Liver (tissue), 3 donors: ENCODE results near the gene CUL5.

Experiments
- EGR1 ChIP-seq, 2 donors: IDR thresholded peaks; 2 replicates each; pipeline ENCODE4 v1.6.1; 2016 to 2018; ENCODE audit warnings: antibody characterized with exemption in 2 of 2, low read depth in 2 of 2
- GABPA ChIP-seq, 2 donors: IDR thresholded peaks in 1 of 2; conservative IDR thresholded peaks in 1 of 2; 2 replicates each; pipeline ENCODE4 v1.6.1; 2016; ENCODE audit warnings: antibody characterized with exemption in 2 of 2, mild to moderate bottlenecking in 1 of 2, moderate library complexity in 1 of 2
- HNF4G ChIP-seq: IDR thresholded peaks from 2 replicates; pipeline ENCODE4 v1.6.1; 2016; ENCODE audit warnings: antibody characterized with exemption
- JUND ChIP-seq, 2 donors: IDR thresholded peaks; 2 replicates each; pipeline ENCODE4 v1.6.1; 2016; ENCODE audit warnings: antibody characterized with exemption in 2 of 2
- RAD21 ChIP-seq, 2 donors: IDR thresholded peaks; 2 replicates each; pipeline ENCODE4 v1.6.1; 2016; ENCODE audit warnings: antibody characterized with exemption in 2 of 2, mild to moderate bottlenecking in 2 of 2
- RXRA ChIP-seq, 2 donors: IDR thresholded peaks; 2 replicates each; pipeline ENCODE4 v1.6.1; 2017 to 2018; ENCODE audit warnings: antibody characterized with exemption in 2 of 2, mild to moderate bottlenecking in 1 of 2
- SP1 ChIP-seq: IDR thresholded peaks from 2 replicates; pipeline ENCODE4 v1.6.1; 2018; ENCODE audit warnings: antibody characterized with exemption, mild to moderate bottlenecking
- TAF1 ChIP-seq: conservative IDR thresholded peaks from 2 replicates; pipeline ENCODE4 v1.6.1; 2016; ENCODE audit warnings: antibody characterized with exemption, mild to moderate bottlenecking
- YY1 ChIP-seq: IDR thresholded peaks from 2 replicates; pipeline ENCODE4 v1.6.1; 2016; ENCODE audit warnings: antibody characterized with exemption, mild to moderate bottlenecking
- TF ChIP-seq, protein P1 (sequence below): fragments of 150-350 bp; IDR thresholded peaks from 2 replicates; pipeline ENCODE4 v1.5.1; 2017; ENCODE audit warnings: improper control_type of control experiment, low read depth, low read length; ENCODE audit not compliant: missing input control
- TF ChIP-seq, protein P2 (sequence below): IDR thresholded peaks from 2 replicates; pipeline ENCODE4 v1.6.1; 2016; ENCODE audit warnings: antibody characterized with exemption, mild to moderate bottlenecking
- TF ChIP-seq, protein P3 (sequence below): IDR thresholded peaks from 2 replicates; pipeline ENCODE4 v1.6.1; 2016; ENCODE audit warnings: antibody characterized with exemption
- TF ChIP-seq, protein P4 (sequence below): IDR thresholded peaks from 2 replicates; pipeline ENCODE4 v1.6.1; 2016; ENCODE audit warnings: antibody characterized with exemption
- TF ChIP-seq, protein P5 (sequence below): IDR thresholded peaks from 2 replicates; pipeline ENCODE4 v1.6.1; 2016; ENCODE audit warnings: antibody characterized with exemption
- donor health status: healthy.
- donor health status: healthy.

DNA sequence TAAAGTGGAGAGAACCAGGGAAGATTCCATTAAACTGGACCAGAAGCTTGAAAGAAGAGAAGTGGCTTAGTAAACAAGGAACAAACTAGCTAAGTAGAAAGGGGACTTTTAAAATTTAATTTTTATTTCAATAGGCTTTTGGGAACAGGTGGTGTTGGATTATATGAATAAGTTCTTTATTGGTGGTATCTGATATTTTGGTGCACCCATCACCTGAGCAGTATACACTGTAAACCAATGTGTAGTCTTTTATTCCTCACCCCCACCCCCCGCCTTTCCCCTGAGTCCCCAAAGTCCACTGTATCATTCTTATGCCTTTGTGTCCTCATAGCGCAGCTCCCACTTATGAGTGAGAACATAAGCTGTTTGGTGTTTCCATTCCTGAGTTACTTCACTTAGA lies 120.1 kb downstream of the CUL5 start:
- TF ChIP-seq, protein P1, sequence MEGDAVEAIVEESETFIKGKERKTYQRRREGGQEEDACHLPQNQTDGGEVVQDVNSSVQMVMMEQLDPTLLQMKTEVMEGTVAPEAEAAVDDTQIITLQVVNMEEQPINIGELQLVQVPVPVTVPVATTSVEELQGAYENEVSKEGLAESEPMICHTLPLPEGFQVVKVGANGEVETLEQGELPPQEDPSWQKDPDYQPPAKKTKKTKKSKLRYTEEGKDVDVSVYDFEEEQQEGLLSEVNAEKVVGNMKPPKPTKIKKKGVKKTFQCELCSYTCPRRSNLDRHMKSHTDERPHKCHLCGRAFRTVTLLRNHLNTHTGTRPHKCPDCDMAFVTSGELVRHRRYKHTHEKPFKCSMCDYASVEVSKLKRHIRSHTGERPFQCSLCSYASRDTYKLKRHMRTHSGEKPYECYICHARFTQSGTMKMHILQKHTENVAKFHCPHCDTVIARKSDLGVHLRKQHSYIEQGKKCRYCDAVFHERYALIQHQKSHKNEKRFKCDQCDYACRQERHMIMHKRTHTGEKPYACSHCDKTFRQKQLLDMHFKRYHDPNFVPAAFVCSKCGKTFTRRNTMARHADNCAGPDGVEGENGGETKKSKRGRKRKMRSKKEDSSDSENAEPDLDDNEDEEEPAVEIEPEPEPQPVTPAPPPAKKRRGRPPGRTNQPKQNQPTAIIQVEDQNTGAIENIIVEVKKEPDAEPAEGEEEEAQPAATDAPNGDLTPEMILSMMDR, result no peak
- TF ChIP-seq, protein P2, sequence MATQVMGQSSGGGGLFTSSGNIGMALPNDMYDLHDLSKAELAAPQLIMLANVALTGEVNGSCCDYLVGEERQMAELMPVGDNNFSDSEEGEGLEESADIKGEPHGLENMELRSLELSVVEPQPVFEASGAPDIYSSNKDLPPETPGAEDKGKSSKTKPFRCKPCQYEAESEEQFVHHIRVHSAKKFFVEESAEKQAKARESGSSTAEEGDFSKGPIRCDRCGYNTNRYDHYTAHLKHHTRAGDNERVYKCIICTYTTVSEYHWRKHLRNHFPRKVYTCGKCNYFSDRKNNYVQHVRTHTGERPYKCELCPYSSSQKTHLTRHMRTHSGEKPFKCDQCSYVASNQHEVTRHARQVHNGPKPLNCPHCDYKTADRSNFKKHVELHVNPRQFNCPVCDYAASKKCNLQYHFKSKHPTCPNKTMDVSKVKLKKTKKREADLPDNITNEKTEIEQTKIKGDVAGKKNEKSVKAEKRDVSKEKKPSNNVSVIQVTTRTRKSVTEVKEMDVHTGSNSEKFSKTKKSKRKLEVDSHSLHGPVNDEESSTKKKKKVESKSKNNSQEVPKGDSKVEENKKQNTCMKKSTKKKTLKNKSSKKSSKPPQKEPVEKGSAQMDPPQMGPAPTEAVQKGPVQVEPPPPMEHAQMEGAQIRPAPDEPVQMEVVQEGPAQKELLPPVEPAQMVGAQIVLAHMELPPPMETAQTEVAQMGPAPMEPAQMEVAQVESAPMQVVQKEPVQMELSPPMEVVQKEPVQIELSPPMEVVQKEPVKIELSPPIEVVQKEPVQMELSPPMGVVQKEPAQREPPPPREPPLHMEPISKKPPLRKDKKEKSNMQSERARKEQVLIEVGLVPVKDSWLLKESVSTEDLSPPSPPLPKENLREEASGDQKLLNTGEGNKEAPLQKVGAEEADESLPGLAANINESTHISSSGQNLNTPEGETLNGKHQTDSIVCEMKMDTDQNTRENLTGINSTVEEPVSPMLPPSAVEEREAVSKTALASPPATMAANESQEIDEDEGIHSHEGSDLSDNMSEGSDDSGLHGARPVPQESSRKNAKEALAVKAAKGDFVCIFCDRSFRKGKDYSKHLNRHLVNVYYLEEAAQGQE, result no peak
- TF ChIP-seq, protein P3, sequence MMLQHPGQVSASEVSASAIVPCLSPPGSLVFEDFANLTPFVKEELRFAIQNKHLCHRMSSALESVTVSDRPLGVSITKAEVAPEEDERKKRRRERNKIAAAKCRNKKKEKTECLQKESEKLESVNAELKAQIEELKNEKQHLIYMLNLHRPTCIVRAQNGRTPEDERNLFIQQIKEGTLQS, result no peak
- TF ChIP-seq RXRA (IDR thresholded peaks at IDR 0.05) (no peak), JUND (IDR thresholded peaks at IDR 0.05) (no peak), YY1 (no peak), TAF1 (no peak), RAD21 (IDR thresholded peaks at IDR 0.05) (no peak), SP1 (no peak), GABPA (IDR thresholded peaks at IDR 0.05 in 1 of 2, conservative IDR thresholded peaks at IDR 0.05 in 1 of 2) (no peak), EGR1 (IDR thresholded peaks at IDR 0.05; ENCODE audit: low read depth in 2 of 2) (no peak), HNF4G (no peak)
- TF ChIP-seq, protein P4, sequence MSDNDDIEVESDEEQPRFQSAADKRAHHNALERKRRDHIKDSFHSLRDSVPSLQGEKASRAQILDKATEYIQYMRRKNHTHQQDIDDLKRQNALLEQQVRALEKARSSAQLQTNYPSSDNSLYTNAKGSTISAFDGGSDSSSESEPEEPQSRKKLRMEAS, result no peak
- TF ChIP-seq, protein P5, sequence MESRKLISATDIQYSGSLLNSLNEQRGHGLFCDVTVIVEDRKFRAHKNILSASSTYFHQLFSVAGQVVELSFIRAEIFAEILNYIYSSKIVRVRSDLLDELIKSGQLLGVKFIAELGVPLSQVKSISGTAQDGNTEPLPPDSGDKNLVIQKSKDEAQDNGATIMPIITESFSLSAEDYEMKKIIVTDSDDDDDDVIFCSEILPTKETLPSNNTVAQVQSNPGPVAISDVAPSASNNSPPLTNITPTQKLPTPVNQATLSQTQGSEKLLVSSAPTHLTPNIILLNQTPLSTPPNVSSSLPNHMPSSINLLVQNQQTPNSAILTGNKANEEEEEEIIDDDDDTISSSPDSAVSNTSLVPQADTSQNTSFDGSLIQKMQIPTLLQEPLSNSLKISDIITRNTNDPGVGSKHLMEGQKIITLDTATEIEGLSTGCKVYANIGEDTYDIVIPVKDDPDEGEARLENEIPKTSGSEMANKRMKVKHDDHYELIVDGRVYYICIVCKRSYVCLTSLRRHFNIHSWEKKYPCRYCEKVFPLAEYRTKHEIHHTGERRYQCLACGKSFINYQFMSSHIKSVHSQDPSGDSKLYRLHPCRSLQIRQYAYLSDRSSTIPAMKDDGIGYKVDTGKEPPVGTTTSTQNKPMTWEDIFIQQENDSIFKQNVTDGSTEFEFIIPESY, result no peak
